ENCODE data around the gene DEPP1.

GRCh38 chr10:44948642-44949041 is 30.0 kb downstream of the DEPP1 start:
- TF ChIP-seq TAF1 (IDR thresholded peaks at IDR 0.05; ENCODE audit: low read depth) (no peak), CTCF (IDR thresholded peaks at IDR 0.05; ENCODE audit: poor library complexity, severe bottlenecking) (no peak), SMC3 (conservative IDR thresholded peaks at IDR 0.05; ENCODE audit: poor library complexity) (no peak), EP300 (conservative IDR thresholded peaks at IDR 0.05; ENCODE audit: poor library complexity, severe bottlenecking) (no peak), REST (IDR thresholded peaks at IDR 0.05; ENCODE audit: borderline replicate concordance) (no peak), EZH2 (IDR thresholded peaks at IDR 0.05; ENCODE audit: borderline replicate concordance, insufficient read depth, low read length, poor library complexity, severe bottlenecking) (no peak), POLR2AphosphoS5 (IDR thresholded peaks at IDR 0.05) (no peak)
